PC-3 (cell line): Measurements from ENCODE around the gene RNF123. TPM values are rescaled to one million over a fixed set of nuclear protein-coding genes. Genes with fewer than 3 reads are reported as not detected.

Experiments
- ATAC-seq: fragments of 200-7000 bp; cut with Tn5 transposase; 2 replicates; pipeline ENCODE4 v1.9.1; 2020; ENCODE audit warnings: mild to moderate bottlenecking, moderate library complexity
- BruUV-seq: library from RNA; stranded (reverse); fragments of 400-500 nt; replicated peaks from 2 replicates; lab custom pipeline; 2021; lab: Mats Ljungman, UMichigan
- CTCF ChIA-PET: fragments of 300-600 bp; sonication (Branson Sonifier 250); formaldehyde crosslinking; loops from one replicate; lab custom pipeline; 2022; ENCODE audit warnings: antibody characterized with exemption; lab: Charles Lee
- POLR2A ChIA-PET: fragments of 300-600 bp; sonication (Branson Sonifier 250); formaldehyde crosslinking; loops from one replicate; lab custom pipeline; 2022; ENCODE audit warnings: antibody characterized with exemption; ENCODE audit not compliant: unreplicated experiment; lab: Charles Lee
- DNase-seq: peaks from one replicate; pipeline ENCODE4 v3.0.0-alpha.2; 2015
- H2AFZ ChIP-seq: fragments of 300-600 bp; sonication (generic); 2 replicates; pipeline ENCODE4 v1.6.0; 2016; ENCODE audit warnings: antibody characterized with exemption, low read length
- H3F3A ChIP-seq: fragments of 300-600 bp; sonication (generic); one replicate; pipeline ENCODE4 v1.6.0; 2017; ENCODE audit warnings: antibody characterized with exemption, low read length, control low read depth, mild to moderate bottlenecking; ENCODE audit not compliant: unreplicated experiment
- H3K27ac ChIP-seq: fragments of 300-600 bp; sonication (generic); 2 replicates; pipeline ENCODE4 v1.5.1; 2016; ENCODE audit warnings: mild to moderate bottlenecking, low read length
- H3K27me3 ChIP-seq: fragments of 300-600 bp; sonication (generic); 2 replicates; pipeline ENCODE4 v1.6.1; 2016; ENCODE audit warnings: low read length, mixed read lengths
- H3K36me3 ChIP-seq: fragments of 300-600 bp; sonication (generic); 2 replicates; pipeline ENCODE4 v1.6.1; 2016; ENCODE audit warnings: low read depth, mixed run types, low read length, mixed read lengths
- H3K4me1 ChIP-seq: fragments of 300-600 bp; sonication (generic); 2 replicates; pipeline ENCODE4 v1.5.1; 2016; ENCODE audit warnings: low read length; ENCODE audit not compliant: insufficient read depth
- H3K4me2 ChIP-seq: fragments of 300-600 bp; sonication (generic); 2 replicates; pipeline ENCODE4 v1.6.0; 2016; ENCODE audit warnings: low read length
- H3K4me3 ChIP-seq: fragments of 300-600 bp; sonication (generic); 2 replicates; pipeline ENCODE4 v1.5.1; 2016; ENCODE audit warnings: mild to moderate bottlenecking, low read length, mixed read lengths
- H3K79me2 ChIP-seq: fragments of 300-600 bp; sonication (generic); 2 replicates; pipeline ENCODE4 v1.6.1; 2017; ENCODE audit warnings: low read length, mixed read lengths
- H3K9ac ChIP-seq: fragments of 300-600 bp; sonication (generic); 2 replicates; pipeline ENCODE4 v1.6.0; 2016; ENCODE audit warnings: mild to moderate bottlenecking, low read length
- H3K9me2 ChIP-seq: fragments of 300-600 bp; sonication (generic); replicated peaks from 2 replicates; pipeline ENCODE4 v1.6.1; 2016; ENCODE audit warnings: mixed run types, low read length, mixed read lengths
- H3K9me3 ChIP-seq: fragments of 300-600 bp; sonication (generic); 2 replicates; pipeline ENCODE4 v1.6.1; 2016; ENCODE audit warnings: low read length, mixed read lengths
- H4K20me1 ChIP-seq: fragments of 300-600 bp; sonication (generic); 2 replicates; pipeline ENCODE4 v1.6.1; 2016; ENCODE audit warnings: low read length, mixed read lengths
- CTCF ChIP-seq: fragments of 300-600 bp; sonication (generic); conservative IDR thresholded peaks from 2 replicates; pipeline ENCODE4 v1.5.1; 2017; ENCODE audit warnings: antibody characterized with exemption, low read depth, mild to moderate bottlenecking, low read length
- EZH2 ChIP-seq: fragments of 300-600 bp; sonication (generic); IDR thresholded peaks from one replicate; pipeline ENCODE4 v1.6.1; 2017; ENCODE audit warnings: antibody characterized with exemption, mild to moderate bottlenecking, low read length; ENCODE audit not compliant: unreplicated experiment
- EZH2phosphoT487 ChIP-seq: fragments of 300-600 bp; sonication (generic); IDR thresholded peaks from 2 replicates; pipeline ENCODE4 v1.6.1; 2018; ENCODE audit warnings: mild to moderate bottlenecking, antibody characterized with exemption, low read length, borderline replicate concordance
- intact Hi-C: fragments of 100-400 bp; cut with micrococcal nuclease; formaldehyde crosslinking; loops from 2 replicates; pipeline ENCODE4 v1.9.0; 2023
- total RNA-seq: library from RNA; depleted of rRNA; stranded (reverse); fragments of >200 nt; gene quantifications from 2 replicates; pipeline ENCODE4 v1.2.3, GENCODE V29; 2014; rRNA removed

The RNF123 gene
- total RNA-seq, 1 experiment from 2014 or later: 38.6 TPM

GRCh38 chr3:49769926-49770325, 80.6 kb downstream of the RNF123 start:
- H3K4me1 ChIP-seq: peaks cover 18% of the 10 kb centered on the region
- no peak overlapping the region for H3K4me3 ChIP-seq
- BruUV-seq: no TSS peak
- ChIA-PET POLR2A (no interaction called here), CTCF (no interaction called here)
- H3K9me2 ChIP-seq: no peaks in the 10 kb centered on the region
- no peak overlapping the region for H2AFZ ChIP-seq
- no peak overlapping the region for H3K4me2 ChIP-seq
- no peaks in the 10 kb centered on the region for H3K27me3 ChIP-seq
- TF ChIP-seq EZH2: no peak
- no peak for TF ChIP-seq CTCF
- no peak for TF ChIP-seq EZH2phosphoT487
- H3K79me2 ChIP-seq: peaks cover 86% of the 10 kb centered on the region
- ATAC-seq (no peak), DNase-seq (no peak)
- peaks cover 9% of the 10 kb centered on the region; the same call in 1 of the 2 replicates for H3K36me3 ChIP-seq
- peaks cover 22% of the 10 kb centered on the region; the same call in 1 of the 2 replicates for H4K20me1 ChIP-seq
- no peak overlapping the region for H3K9ac ChIP-seq
- intact Hi-C loops: no loop called here
- H3K9me3 ChIP-seq: no peaks in the 10 kb centered on the region
- H3K27ac ChIP-seq: no peak overlapping the region
- no peaks in the 10 kb centered on the region for H3F3A ChIP-seq

Other genes with a start within 250 kb of the RNF123 start
- gene DAG1, start 219.3 kb upstream of the RNF123 start, total RNA-seq: 111 and 114 TPM in 2 replicates
- 0.80 and 0.92 TPM in 2 replicates for gene BSN, start 135.1 kb upstream of the RNF123 start, total RNA-seq
- gene APEH, start 15.2 kb upstream of the RNF123 start, total RNA-seq: 236 and 246 TPM in 2 replicates
- gene MST1, start 83 bp upstream of the RNF123 start, total RNA-seq: 1.7 and 2.8 TPM in 2 replicates
- 1.8 and 2.1 TPM in 2 replicates for gene AMIGO3, start 30.1 kb downstream of the RNF123 start, total RNA-seq
- 69.5 and 83.9 TPM in 2 replicates for gene GMPPB, start 34.4 kb downstream of the RNF123 start, total RNA-seq
- 50.3 and 51.0 TPM in 2 replicates for gene IP6K1, start 97.0 kb downstream of the RNF123 start, total RNA-seq
- gene CDHR4, start 110.3 kb downstream of the RNF123 start, total RNA-seq: not detected in 2 replicates
- gene INKA1, start 113.7 kb downstream of the RNF123 start, total RNA-seq: 1.3 and 5.8 TPM in 2 replicates
- gene UBA7, start 124.4 kb downstream of the RNF123 start, total RNA-seq: 3.3 and 3.6 TPM in 2 replicates
- 21.6 and 27.8 TPM in 2 replicates for gene TRAIP, start 167.0 kb downstream of the RNF123 start, total RNA-seq
- gene CAMKV, start 180.3 kb downstream of the RNF123 start, total RNA-seq: 0.58 TPM in 1 of 2 replicates, not detected in the other
- gene MST1R, start 214.3 kb downstream of the RNF123 start, total RNA-seq: 39.0 and 70.6 TPM in 2 replicates
- gene MON1A, start 240.3 kb downstream of the RNF123 start, total RNA-seq: 20.8 and 24.9 TPM in 2 replicates